SH-SY5Y (cell line): ENCODE data around the gene PRR5.

Experiments
- GATA2 ChIP-seq: IDR thresholded peaks from 2 replicates; pipeline ENCODE4 v1.6.1; 2011; ENCODE audit warnings: mild to moderate bottlenecking, low read depth, low read length
- GATA3 ChIP-seq: IDR thresholded peaks from 2 replicates; pipeline ENCODE4 v1.6.1; 2011; ENCODE audit warnings: low read depth, mild to moderate bottlenecking, low read length, moderate library complexity

DNA sequence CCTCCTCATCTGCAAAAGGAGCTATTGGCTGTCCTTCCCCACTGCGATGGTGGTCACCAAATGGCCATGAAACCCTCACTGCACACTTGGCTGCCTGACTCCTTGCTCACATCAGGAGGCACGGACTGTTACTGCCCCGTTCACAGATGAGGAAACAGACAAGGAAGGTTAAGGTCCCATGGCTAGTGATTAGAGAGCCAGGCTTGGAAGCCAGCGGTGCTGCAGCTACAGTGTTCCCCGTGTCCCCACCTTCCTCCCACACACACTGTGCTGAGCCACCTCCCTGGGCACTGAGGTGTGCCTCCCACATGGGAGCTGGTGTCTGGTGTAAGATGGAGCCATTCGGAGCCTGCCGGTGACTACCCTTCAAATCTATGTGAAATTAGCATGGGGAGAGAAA, 53.0 kb downstream of the PRR5 start:
- TF ChIP-seq GATA3 (no peak), GATA2 (no peak)
